OCI-LY3 (cell line): ENCODE results near the gene KIAA1671.

ENCODE experiments used
- CTCF ChIP-seq: fragments of 200-600, 300-600 bp; sonication (generic); IDR thresholded peaks from 2 replicates; pipeline ENCODE4 v1.5.1; 2014; ENCODE audit warnings: antibody characterized with exemption, low read length, low read depth
- EZH2phosphoT487 ChIP-seq: fragments of 200-600 bp; shearing (Covaris generic); IDR thresholded peaks from 2 replicates; pipeline ENCODE4 v1.6.1; 2018; ENCODE audit warnings: antibody characterized with exemption, mixed run types, low read depth

- no peak for TF ChIP-seq CTCF
- no peak for TF ChIP-seq EZH2phosphoT487
Measured at GRCh38 chr22:24961217-24961844, 8.8 kb downstream of the KIAA1671 start.
